ENCODE data around the gene PXDC1. TPM values are rescaled to one million over a fixed set of nuclear protein-coding genes. Genes with fewer than 3 reads are reported as not detected.
"Not testable (repeated sequence)": the region's sequence is repeated elsewhere in the genome, so short reads cannot be mapped to it uniquely, and the experiment has no call there.

The PXDC1 gene
- total RNA-seq, 1 experiment from 2014 or later: 43.1 TPM

GRCh38 chr6:3732345-3733141 is 19.0 kb downstream of the PXDC1 start:
- DNase-seq (ENCODE audit: low read depth): peak; percentile 74

GRCh38 chr6:3731700-3732099 is 19.8 kb downstream of the PXDC1 start:
- no peak for DNase-seq (ENCODE audit: low read depth)

- no peak for DNase-seq (ENCODE audit: low read depth)
Measured at GRCh38 chr6:3729603-3730344, 21.7 kb downstream of the PXDC1 start.

GRCh38 chr6:3727593-3728108 is 23.9 kb downstream of the PXDC1 start:
- no peak for DNase-seq (ENCODE audit: low read depth)

- DNase-seq (ENCODE audit: low read depth): no peak
Measured at GRCh38 chr6:3727036-3727435, 24.5 kb downstream of the PXDC1 start.

GRCh38 chr6:3726421-3726820 is 25.1 kb downstream of the PXDC1 start:
- no peak for DNase-seq (ENCODE audit: low read depth)

GRCh38 chr6:3725145-3726047 is 26.1 kb downstream of the PXDC1 start:
- DNase-seq (ENCODE audit: low read depth): no peak

GRCh38 chr6:3724451-3725144 is 26.9 kb downstream of the PXDC1 start:
- DNase-seq (ENCODE audit: low read depth): no peak

- no peak for DNase-seq (ENCODE audit: low read depth)
Measured at GRCh38 chr6:3723966-3724365, 27.5 kb downstream of the PXDC1 start.

- DNase-seq (ENCODE audit: low read depth): no peak
Measured at GRCh38 chr6:3723251-3723650, 28.3 kb downstream of the PXDC1 start.

GRCh38 chr6:3722785-3723184 is 28.7 kb downstream of the PXDC1 start:
- DNase-seq (ENCODE audit: low read depth): no peak

- no peak for DNase-seq (ENCODE audit: low read depth)
Measured at GRCh38 chr6:3721810-3722621, 29.5 kb downstream of the PXDC1 start.

GRCh38 chr6:3720770-3721169 is 30.7 kb downstream of the PXDC1 start:
- not testable (repeated sequence) for DNase-seq (ENCODE audit: low read depth)

- no peak for DNase-seq (ENCODE audit: low read depth)
Measured at GRCh38 chr6:3719462-3720308, 31.8 kb downstream of the PXDC1 start.

GRCh38 chr6:3718407-3718806 is 33.1 kb downstream of the PXDC1 start:
- no peak for DNase-seq (ENCODE audit: low read depth)

- no peak for DNase-seq (ENCODE audit: low read depth)
Measured at GRCh38 chr6:3715285-3715684, 36.2 kb downstream of the PXDC1 start.

- DNase-seq (ENCODE audit: low read depth): no peak
Measured at GRCh38 chr6:3714768-3715167, 36.7 kb downstream of the PXDC1 start.

- no peak for DNase-seq (ENCODE audit: low read depth)
Measured at GRCh38 chr6:3714111-3714510, 37.4 kb downstream of the PXDC1 start.
